ENCODE data around the gene CTNNA3. TPM values are rescaled to one million over a fixed set of nuclear protein-coding genes. Genes with fewer than 3 reads are reported as not detected.

CTNNA3 gene
- total RNA-seq, 1 experiment from 2014 or later, result 0.85 TPM

DNA sequence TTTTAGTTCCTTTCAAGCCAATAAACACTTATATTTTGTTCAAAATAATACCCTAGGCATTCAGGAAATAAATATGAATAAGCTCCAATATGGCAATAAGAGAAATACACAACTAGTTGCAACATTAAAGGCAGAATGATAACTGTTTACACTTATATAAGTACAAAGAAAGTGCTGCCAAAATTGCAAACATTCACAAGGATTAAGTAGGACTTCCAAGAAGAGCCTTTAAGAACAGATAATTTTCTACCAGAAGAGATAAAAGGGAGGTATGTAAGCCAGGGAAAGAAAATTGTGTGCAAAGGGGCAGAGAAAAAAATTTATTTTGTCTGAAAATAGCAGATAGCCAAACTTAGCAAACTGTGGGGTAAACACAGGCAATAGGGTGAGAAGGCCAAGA lies 83.8 kb downstream of the CTNNA3 start:
- H3K9me3 ChIP-seq (ENCODE audit: control insufficient read depth, insufficient read depth, low read depth, low read length), result 0 out of 2 replicates have a peak, but pooled peaks cover 3% of the 10 kb centered on the region
- intact Hi-C loops (cut with micrococcal nuclease; ENCODE audit: unreplicated experiment) (no loop called here), in situ Hi-C loops (cut with HindIII; ENCODE audit: low pct_unique_long_range_greater_than_20kb, low sequenced_read_pairs) (no loop called here)
- no peaks in the 10 kb centered on the region for H3K36me3 ChIP-seq (ENCODE audit: control insufficient read depth, insufficient read depth, low read length)
- H3K27ac ChIP-seq (ENCODE audit: low read length), result no peak overlapping the region
- no peaks in the 10 kb centered on the region for H3K27me3 ChIP-seq (ENCODE audit: control insufficient read depth, insufficient read depth, low read length)
- POLR2A ChIA-PET, result interaction anchor here (0.6 kb wide), 1 partner anchor 11 kb away, joined by 3 read pairs; no protein-coding TSS in a partner anchor
- DNase-seq (ENCODE audit: low read depth, low spot score) (no peak), ATAC-seq (no peak)
- TF ChIP-seq POLR2AphosphoS5 (IDR thresholded peaks at IDR 0.05; ENCODE audit: low read depth, low read length), result no peak
- TF ChIP-seq, protein P1, sequence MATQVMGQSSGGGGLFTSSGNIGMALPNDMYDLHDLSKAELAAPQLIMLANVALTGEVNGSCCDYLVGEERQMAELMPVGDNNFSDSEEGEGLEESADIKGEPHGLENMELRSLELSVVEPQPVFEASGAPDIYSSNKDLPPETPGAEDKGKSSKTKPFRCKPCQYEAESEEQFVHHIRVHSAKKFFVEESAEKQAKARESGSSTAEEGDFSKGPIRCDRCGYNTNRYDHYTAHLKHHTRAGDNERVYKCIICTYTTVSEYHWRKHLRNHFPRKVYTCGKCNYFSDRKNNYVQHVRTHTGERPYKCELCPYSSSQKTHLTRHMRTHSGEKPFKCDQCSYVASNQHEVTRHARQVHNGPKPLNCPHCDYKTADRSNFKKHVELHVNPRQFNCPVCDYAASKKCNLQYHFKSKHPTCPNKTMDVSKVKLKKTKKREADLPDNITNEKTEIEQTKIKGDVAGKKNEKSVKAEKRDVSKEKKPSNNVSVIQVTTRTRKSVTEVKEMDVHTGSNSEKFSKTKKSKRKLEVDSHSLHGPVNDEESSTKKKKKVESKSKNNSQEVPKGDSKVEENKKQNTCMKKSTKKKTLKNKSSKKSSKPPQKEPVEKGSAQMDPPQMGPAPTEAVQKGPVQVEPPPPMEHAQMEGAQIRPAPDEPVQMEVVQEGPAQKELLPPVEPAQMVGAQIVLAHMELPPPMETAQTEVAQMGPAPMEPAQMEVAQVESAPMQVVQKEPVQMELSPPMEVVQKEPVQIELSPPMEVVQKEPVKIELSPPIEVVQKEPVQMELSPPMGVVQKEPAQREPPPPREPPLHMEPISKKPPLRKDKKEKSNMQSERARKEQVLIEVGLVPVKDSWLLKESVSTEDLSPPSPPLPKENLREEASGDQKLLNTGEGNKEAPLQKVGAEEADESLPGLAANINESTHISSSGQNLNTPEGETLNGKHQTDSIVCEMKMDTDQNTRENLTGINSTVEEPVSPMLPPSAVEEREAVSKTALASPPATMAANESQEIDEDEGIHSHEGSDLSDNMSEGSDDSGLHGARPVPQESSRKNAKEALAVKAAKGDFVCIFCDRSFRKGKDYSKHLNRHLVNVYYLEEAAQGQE (IDR thresholded peaks at IDR 0.05; ENCODE audit: insufficient read depth in 1 of 2, low read depth in 2 of 2, low read length in 1 of 2), result no peak
- TF ChIP-seq, protein P2, sequence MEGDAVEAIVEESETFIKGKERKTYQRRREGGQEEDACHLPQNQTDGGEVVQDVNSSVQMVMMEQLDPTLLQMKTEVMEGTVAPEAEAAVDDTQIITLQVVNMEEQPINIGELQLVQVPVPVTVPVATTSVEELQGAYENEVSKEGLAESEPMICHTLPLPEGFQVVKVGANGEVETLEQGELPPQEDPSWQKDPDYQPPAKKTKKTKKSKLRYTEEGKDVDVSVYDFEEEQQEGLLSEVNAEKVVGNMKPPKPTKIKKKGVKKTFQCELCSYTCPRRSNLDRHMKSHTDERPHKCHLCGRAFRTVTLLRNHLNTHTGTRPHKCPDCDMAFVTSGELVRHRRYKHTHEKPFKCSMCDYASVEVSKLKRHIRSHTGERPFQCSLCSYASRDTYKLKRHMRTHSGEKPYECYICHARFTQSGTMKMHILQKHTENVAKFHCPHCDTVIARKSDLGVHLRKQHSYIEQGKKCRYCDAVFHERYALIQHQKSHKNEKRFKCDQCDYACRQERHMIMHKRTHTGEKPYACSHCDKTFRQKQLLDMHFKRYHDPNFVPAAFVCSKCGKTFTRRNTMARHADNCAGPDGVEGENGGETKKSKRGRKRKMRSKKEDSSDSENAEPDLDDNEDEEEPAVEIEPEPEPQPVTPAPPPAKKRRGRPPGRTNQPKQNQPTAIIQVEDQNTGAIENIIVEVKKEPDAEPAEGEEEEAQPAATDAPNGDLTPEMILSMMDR (IDR thresholded peaks at IDR 0.05), result no peak
- no peak for TF ChIP-seq TCF7L2 (IDR thresholded peaks at IDR 0.05; ENCODE audit: low read depth, low read length)
- TF ChIP-seq SIN3A (IDR thresholded peaks at IDR 0.05; ENCODE audit: borderline replicate concordance, insufficient read depth, low read depth, low read length), result no peak
- CTCF ChIA-PET, result no interaction called here
- H3K4me3 ChIP-seq (ENCODE audit: low read depth in 2 of 2, low read length in 2 of 2), result no peak overlapping the region
- peaks cover 16% of the 10 kb centered on the region for H3K4me1 ChIP-seq (ENCODE audit: control insufficient read depth, insufficient read depth, low read length)
- BruUV-seq (replicated peaks), result no TSS peak

DNA sequence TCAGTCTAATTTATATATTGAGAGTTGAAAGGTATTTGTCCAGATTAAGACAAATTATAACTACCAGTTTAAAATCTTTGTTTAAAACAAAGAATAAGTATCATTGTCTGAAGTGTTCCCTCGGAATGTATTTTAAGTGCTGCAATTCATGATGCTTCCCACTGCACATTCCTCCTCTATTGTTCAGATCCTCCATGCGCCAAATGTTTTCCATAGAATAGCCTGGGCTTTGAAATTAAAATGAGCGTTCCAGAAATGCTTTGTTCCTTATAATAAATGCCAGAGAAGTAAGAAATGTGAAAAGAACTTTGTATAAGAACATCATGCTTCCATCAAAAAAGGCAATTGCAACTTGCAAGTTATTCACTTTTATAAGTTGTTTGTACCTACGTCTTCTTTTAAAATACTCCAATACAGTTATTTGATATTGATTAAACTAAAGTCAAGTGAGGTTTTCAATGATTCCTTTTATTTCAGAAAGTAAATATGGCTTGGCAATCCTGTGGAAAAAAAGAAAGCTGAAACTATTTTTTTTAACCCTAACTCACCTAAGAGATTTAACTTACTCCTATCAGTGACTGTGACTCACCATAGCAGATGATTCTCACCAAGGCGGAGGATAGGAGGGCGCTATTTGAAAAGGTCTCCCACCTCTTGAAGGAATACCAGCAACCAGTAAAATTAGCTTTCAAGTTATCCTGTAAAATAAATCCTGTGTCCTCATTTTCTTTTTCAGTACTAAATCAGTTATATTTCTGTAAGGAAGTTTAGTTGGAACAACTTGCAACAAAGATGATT lies 85.8 kb downstream of the CTNNA3 start:
- intact Hi-C loops (cut with micrococcal nuclease; ENCODE audit: unreplicated experiment) (no loop called here), in situ Hi-C loops (cut with HindIII; ENCODE audit: low pct_unique_long_range_greater_than_20kb, low sequenced_read_pairs) (no loop called here)
- Histone ChIP-seq H3K27ac (ENCODE audit: low read length) (no peak overlapping the region), H3K27me3 (ENCODE audit: control insufficient read depth, insufficient read depth, low read length) (no peaks in the 10 kb centered on the region), H3K9me3 (ENCODE audit: control insufficient read depth, insufficient read depth, low read depth, low read length) (0 out of 2 replicates have a peak, but pooled peaks cover 3% of the 10 kb centered on the region), H3K36me3 (ENCODE audit: control insufficient read depth, insufficient read depth, low read length) (no peaks in the 10 kb centered on the region), H3K4me1 (ENCODE audit: control insufficient read depth, insufficient read depth, low read length) (peaks cover 26% of the 10 kb centered on the region), H3K4me3 (ENCODE audit: low read depth in 2 of 2, low read length in 2 of 2) (no peak overlapping the region)
- DNase-seq (ENCODE audit: low read depth, low spot score), result no peak
- ATAC-seq, result no peak
- TF ChIP-seq, protein P2 (IDR thresholded peaks at IDR 0.05), result no peak
- TF ChIP-seq SIN3A (IDR thresholded peaks at IDR 0.05; ENCODE audit: borderline replicate concordance, insufficient read depth, low read depth, low read length), result no peak
- TF ChIP-seq, protein P1 (IDR thresholded peaks at IDR 0.05; ENCODE audit: insufficient read depth in 1 of 2, low read depth in 2 of 2, low read length in 1 of 2), result no peak
- TF ChIP-seq TCF7L2 (IDR thresholded peaks at IDR 0.05; ENCODE audit: low read depth, low read length), result no peak
- no peak for TF ChIP-seq POLR2AphosphoS5 (IDR thresholded peaks at IDR 0.05; ENCODE audit: low read depth, low read length)
- ChIA-PET POLR2A (no interaction called here), CTCF (no interaction called here)
- BruUV-seq (replicated peaks), result no TSS peak
